GM10248 (cell line): ENCODE data around the gene CTIF.

ENCODE experiments used
- CTCF ChIA-PET: fragments of 300-600 bp; sonication (Branson Sonifier 250); formaldehyde crosslinking; extraction: SDS; loops from one replicate; lab custom pipeline; 2021; ENCODE audit warnings: antibody characterized with exemption; lab: Yijun Ruan, JAX
- POLR2A ChIA-PET: fragments of 350-650 bp; sonication (Branson Sonifier 250); formaldehyde crosslinking; extraction: SDS; loops from one replicate; lab custom pipeline; 2020; ENCODE audit warnings: antibody characterized with exemption; lab: Yijun Ruan, JAX
- DNase-seq: peaks from one replicate; pipeline ENCODE4 v3.0.0; 2012; ENCODE audit errors: extremely low spot score
- TF ChIP-seq, protein P1 (sequence below): IDR thresholded peaks from 2 replicates; pipeline ENCODE4 v1.5.1; 2012; ENCODE audit warnings: mild to moderate bottlenecking, low read depth; ENCODE audit errors: extremely low read depth, missing control alignments, control extremely low read depth

The CTIF gene

DNA sequence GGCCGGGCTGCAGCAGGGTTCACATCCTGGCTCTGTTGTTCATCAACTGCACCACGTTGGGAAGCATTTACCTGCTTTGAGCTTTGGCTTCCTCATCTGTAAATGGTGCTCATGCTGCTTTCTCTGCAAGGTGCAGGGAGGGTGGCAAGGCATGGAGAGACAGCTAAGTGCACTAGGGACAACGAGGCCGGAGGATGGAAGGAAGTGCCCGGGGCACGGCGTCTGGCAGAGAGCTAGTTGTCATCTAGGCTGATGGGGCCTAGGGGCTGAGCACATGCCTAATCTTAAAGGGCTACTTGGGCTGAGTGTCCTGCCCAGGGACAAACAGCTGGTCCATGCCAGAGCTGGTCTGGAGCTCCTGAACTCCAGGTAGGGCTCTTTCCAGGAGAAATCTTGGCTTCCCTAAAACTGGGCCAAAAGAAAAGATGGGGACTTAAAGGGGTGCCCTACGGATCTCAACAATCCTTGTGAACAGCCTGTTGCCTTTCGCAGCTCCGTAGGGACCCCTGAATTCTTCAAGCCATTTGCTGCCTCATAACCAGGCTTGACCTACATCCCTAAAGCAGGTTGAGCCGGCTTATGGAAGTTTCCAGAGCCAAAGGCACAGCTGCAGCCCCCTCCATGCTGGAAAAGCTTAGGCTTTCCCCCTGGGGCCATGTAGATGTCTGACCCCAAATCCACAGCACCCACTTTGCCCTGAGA lies 281.1 kb downstream of the CTIF start:
- no peak for DNase-seq
- POLR2A ChIA-PET: no interaction called here
- CTCF ChIA-PET: interaction anchor here (1.0 to 5.1 kb wide), 4 partner anchors 8 to 48 kb away, joined by 3 to 46 read pairs (median 4); no protein-coding TSS in a partner anchor
- TF ChIP-seq, protein P1, sequence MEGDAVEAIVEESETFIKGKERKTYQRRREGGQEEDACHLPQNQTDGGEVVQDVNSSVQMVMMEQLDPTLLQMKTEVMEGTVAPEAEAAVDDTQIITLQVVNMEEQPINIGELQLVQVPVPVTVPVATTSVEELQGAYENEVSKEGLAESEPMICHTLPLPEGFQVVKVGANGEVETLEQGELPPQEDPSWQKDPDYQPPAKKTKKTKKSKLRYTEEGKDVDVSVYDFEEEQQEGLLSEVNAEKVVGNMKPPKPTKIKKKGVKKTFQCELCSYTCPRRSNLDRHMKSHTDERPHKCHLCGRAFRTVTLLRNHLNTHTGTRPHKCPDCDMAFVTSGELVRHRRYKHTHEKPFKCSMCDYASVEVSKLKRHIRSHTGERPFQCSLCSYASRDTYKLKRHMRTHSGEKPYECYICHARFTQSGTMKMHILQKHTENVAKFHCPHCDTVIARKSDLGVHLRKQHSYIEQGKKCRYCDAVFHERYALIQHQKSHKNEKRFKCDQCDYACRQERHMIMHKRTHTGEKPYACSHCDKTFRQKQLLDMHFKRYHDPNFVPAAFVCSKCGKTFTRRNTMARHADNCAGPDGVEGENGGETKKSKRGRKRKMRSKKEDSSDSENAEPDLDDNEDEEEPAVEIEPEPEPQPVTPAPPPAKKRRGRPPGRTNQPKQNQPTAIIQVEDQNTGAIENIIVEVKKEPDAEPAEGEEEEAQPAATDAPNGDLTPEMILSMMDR: no peak

DNA sequence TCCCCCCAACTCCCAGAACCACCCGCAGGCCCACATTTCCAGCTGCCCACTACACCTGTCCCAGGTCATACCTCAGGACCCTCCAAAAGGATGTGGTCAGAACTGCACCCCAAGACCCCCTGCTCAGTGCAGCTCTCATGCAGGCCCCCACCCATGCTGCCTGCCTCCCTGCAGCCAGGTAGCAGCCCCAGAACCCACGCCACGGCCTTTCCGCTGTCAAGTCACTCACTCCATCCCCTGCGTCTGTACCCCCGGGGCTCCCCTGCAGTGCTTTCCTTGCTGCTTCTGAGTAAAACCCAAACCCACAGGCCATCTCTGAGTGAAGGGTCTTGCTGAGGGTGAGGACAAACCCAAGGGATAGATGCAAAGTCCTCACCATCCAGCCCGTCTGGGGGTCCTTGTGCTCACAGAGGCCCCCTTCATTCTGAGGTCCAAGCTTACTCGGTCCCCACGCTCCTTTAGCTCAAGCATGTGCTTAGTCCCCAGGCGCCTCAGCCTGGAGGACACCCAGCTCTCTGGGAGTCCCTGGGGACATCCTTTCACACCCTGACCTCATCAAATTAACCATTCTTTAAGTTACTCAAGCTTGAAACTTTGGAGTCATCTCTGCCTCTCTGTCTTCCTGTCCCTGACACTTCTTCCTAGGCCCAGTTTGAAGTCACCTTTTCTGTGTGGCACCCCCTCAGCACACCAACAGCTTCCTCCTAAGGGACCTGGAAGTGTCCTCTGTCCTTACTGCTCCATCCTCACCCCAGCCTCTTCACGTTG lies 281.8 kb downstream of the CTIF start:
- CTCF ChIA-PET: interaction anchor here (0.8 to 5.1 kb wide), 8 partner anchors 8 to 44 kb away, joined by 3 to 46 read pairs (median 3); no protein-coding TSS in a partner anchor
- TF ChIP-seq, protein P1: no peak
- POLR2A ChIA-PET: interaction anchor here (0.9 to 1.0 kb wide), 2 partner anchors 13 to 20 kb away, joined by 3 to 6 read pairs; no protein-coding TSS in a partner anchor
- peak; percentile 88 for DNase-seq

GRCh38 chr18:48821251-48821590 lies 282.4 kb downstream of the CTIF start:
- POLR2A ChIA-PET: interaction anchor here (0.9 to 1.0 kb wide), 2 partner anchors 12 to 20 kb away, joined by 3 to 6 read pairs; no protein-coding TSS in a partner anchor
- CTCF ChIA-PET: interaction anchor here (0.8 to 5.1 kb wide), 7 partner anchors 9 to 45 kb away, joined by 3 to 46 read pairs (median 3); no protein-coding TSS in a partner anchor
- TF ChIP-seq, protein P1: no peak
- no peak for DNase-seq

DNA sequence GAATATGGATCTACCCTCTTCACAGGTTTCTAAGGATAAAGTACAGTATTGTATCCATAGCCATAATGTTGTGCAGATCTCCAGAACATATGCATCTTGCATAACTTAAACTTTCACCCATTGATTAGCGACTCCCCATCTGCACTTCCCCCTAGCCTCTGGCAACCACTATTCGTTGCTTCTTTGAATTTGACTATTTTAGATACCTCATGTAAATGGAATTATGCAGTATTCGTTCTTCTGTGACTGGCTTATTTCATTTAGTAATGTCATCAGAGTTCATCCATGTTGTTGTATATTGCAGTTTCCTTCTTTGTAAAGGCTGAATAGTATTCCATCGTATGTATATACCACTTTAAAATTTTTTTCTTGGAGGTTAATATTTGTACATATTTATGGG lies 283.0 kb downstream of the CTIF start:
- TF ChIP-seq, protein P1: no peak
- POLR2A ChIA-PET: no interaction called here
- DNase-seq: no peak
- CTCF ChIA-PET: interaction anchor here (1.0 to 5.1 kb wide), 4 partner anchors 9 to 37 kb away, joined by 3 to 46 read pairs (median 4); no protein-coding TSS in a partner anchor

- ChIA-PET POLR2A (no interaction called here), CTCF (no interaction called here)
Observed at GRCh38 chr18:48824231-48824970, 285.6 kb downstream of the CTIF start.

More at GRCh38 chr18:48824231-48824970, 285.6 kb downstream of the CTIF start:
- no peak for DNase-seq
- TF ChIP-seq, protein P1: no peak
